HEK293T (cell line): Measurements from ENCODE around the gene UNC45A.

ENCODE experiments used
- FOXK2 ChIP-seq: fragments of 450-650 bp; IDR thresholded peaks from 2 replicates; pipeline ENCODE4 v1.6.1; 2016; ENCODE audit warnings: mild to moderate bottlenecking
- FOXM1 ChIP-seq: fragments of 450-650 bp; IDR thresholded peaks from 2 replicates; pipeline ENCODE4 v1.6.1; 2017; ENCODE audit warnings: mild to moderate bottlenecking, borderline replicate concordance
- LEF1 ChIP-seq: fragments of 450-650 bp; IDR thresholded peaks from 2 replicates; pipeline ENCODE4 v1.6.1; 2017; ENCODE audit warnings: mild to moderate bottlenecking, borderline replicate concordance
- PKNOX1 ChIP-seq: fragments of 450-650 bp; IDR thresholded peaks from 2 replicates; pipeline ENCODE4 v1.6.1; 2016
- SUZ12 ChIP-seq: fragments of 450-650 bp; IDR thresholded peaks from 2 replicates; pipeline ENCODE4 v1.6.1; 2016; ENCODE audit warnings: mild to moderate bottlenecking

DNA sequence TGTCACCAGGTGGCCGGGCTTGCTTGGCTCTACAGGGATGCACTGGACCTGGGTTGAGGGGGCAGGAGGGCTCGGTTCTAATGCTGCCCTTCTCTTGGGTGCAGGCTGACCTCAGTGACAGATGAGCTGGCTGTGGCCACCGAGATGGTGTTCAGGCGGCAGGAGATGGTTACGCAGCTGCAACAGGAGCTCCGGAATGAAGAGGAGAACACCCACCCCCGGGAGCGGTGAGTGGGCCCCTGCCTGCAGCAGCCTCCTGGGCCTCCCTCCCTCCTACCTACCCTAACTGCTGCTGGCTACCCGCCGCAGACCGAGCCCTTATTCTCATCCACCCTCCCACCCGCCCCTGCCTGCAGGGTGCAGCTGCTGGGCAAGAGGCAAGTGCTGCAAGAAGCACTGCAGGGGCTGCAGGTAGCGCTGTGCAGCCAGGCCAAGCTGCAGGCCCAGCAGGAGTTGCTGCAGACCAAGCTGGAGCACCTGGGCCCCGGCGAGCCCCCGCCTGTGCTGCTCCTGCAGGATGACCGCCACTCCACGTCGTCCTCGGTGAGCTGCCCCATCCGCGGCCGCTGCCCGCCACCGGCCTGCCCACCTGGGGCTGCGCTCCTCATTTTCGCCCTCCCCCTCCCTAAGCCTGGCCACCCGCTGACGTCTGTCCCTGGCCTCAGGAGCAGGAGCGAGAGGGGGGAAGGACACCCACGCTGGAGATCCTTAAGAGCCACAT, 45.2 kb upstream of the UNC45A start:
- no peak for TF ChIP-seq PKNOX1
- no peak for TF ChIP-seq SUZ12
- TF ChIP-seq LEF1: no peak
- TF ChIP-seq FOXM1: no peak
- TF ChIP-seq FOXK2: no peak
